DND-41 (cell line): Measurements from ENCODE around the gene GRB7.
A peak's percentile ranks its signal among the peaks of the same experiment; 100 is the strongest.

ENCODE experiments used
- ATAC-seq: fragments of 200-7000 bp; cut with Tn5 transposase; 3 replicates; pipeline ENCODE4 v1.9.1; 2021; ENCODE audit warnings: low read depth; ENCODE audit not compliant: insufficient read depth
- DNase-seq: peaks from one replicate; pipeline ENCODE4 v3.0.0-alpha.2; 2020
- H2AFZ ChIP-seq: 2 replicates; pipeline ENCODE4 v1.6.0; 2012; ENCODE audit warnings: low read depth, low read length
- H3K27ac ChIP-seq: 2 replicates; pipeline ENCODE4 v1.5.1; 2012; ENCODE audit warnings: low read length, inconsistent platforms
- H3K27me3 ChIP-seq: fragments of 200-600 bp; sonication (generic); 2 replicates; pipeline ENCODE4 v1.6.0; 2012; ENCODE audit warnings: low read length, mild to moderate bottlenecking, inconsistent platforms; ENCODE audit not compliant: insufficient read depth, poor library complexity
- H3K36me3 ChIP-seq: 2 replicates; pipeline ENCODE4 v1.5.1; 2012; ENCODE audit warnings: low read length, inconsistent platforms; ENCODE audit not compliant: insufficient read depth
- H3K4me1 ChIP-seq: 2 replicates; pipeline ENCODE4 v1.5.1; 2012; ENCODE audit warnings: mild to moderate bottlenecking, low read length; ENCODE audit not compliant: insufficient read depth
- H3K4me2 ChIP-seq: 2 replicates; pipeline ENCODE4 v1.6.0; 2012; ENCODE audit warnings: mild to moderate bottlenecking, moderate library complexity, low read length, inconsistent platforms; ENCODE audit not compliant: insufficient read depth
- H3K4me3 ChIP-seq, 2 experiments: fragments of 200-600 bp in 1 of 2; shearing (Covaris generic) in 1 of 2; 2 replicates each; pipeline ENCODE4 v1.5.1; 2012 to 2016; ENCODE audit warnings: inconsistent platforms in 2 of 2, low read length in 2 of 2, mild to moderate bottlenecking in 2 of 2, low read depth in 1 of 2, moderate library complexity in 1 of 2
- H3K79me2 ChIP-seq: 2 replicates; pipeline ENCODE4 v1.6.0; 2012; ENCODE audit warnings: low read length, inconsistent platforms; ENCODE audit not compliant: insufficient read depth
- H3K9ac ChIP-seq: 2 replicates; pipeline ENCODE4 v1.6.0; 2012; ENCODE audit warnings: low read depth, mild to moderate bottlenecking, inconsistent platforms, low read length, moderate library complexity
- H3K9me3 ChIP-seq: 2 replicates; pipeline ENCODE4 v1.5.1; 2012; ENCODE audit warnings: low read length, moderate library complexity, mild to moderate bottlenecking, inconsistent platforms; ENCODE audit not compliant: insufficient read depth, severe bottlenecking
- H4K20me1 ChIP-seq: 2 replicates; pipeline ENCODE4 v1.6.0; 2012; ENCODE audit warnings: low read length; ENCODE audit not compliant: insufficient read depth
- CTCF ChIP-seq: IDR thresholded peaks from 2 replicates; pipeline ENCODE4 v1.5.1; 2012; ENCODE audit warnings: borderline replicate concordance, low read length, moderate library complexity, mild to moderate bottlenecking; ENCODE audit not compliant: poor library complexity, severe bottlenecking; ENCODE audit errors: extremely low read depth
- EZH2 ChIP-seq: IDR thresholded peaks from 3 replicates; pipeline ENCODE4 v1.6.1; 2012; ENCODE audit warnings: borderline replicate concordance, low read depth, mild to moderate bottlenecking, moderate library complexity, low read length, inconsistent platforms; ENCODE audit not compliant: severe bottlenecking

GRB7 gene

DNA sequence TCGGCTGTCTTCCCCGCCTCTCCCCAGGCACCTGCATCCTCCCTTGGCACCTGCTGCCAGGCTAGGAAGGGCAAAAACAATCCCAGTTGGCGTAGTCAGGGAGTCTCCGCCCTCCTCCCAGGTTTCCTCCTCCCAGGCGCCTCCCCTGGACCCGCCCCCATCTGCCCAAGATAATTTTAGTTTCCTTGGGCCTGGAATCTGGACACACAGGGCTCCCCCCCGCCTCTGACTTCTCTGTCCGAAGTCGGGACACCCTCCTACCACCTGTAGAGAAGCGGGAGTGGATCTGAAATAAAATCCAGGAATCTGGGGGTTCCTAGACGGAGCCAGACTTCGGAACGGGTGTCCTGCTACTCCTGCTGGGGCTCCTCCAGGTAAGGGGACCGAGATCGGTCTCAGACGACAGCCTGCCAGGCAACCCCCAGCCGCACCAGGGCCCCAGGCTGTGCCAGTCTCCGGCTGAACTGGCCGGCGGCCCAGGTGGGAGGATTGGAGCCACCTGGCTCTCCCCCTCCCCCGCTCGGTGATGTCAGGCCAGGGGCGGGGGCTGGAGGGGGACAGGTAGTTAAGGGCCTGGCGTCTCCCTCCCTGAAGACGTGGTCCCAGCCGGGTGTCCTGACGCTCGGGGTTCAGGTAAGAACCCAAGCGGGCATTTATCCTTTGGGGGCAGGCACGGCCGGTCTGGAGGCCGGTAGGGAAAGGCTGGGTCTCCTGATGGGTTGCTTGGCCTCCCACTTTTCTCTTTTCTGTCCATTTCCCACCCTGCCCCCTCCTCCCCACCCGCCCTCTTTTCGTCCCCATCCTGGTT, at the start of gene GRB7:
Gene GRB7 (plus strand): TSS at position 179 of the 808 bp plus-strand sequence. CDS start 4,364 bp downstream, outside the sequence.
- Histone ChIP-seq H4K20me1 (no peaks in the 10 kb centered on the region), H3K79me2 (no peaks in the 10 kb centered on the region), H3K36me3 (no peaks in the 10 kb centered on the region), H3K4me3 (no peak within 1 kb of the TSS), H3K9ac (no peak within 1 kb of the TSS), H3K4me2 (no peak within 1 kb of the TSS), H3K27ac (no peak within 1 kb of the TSS), H3K27me3 (no peaks in the 10 kb centered on the region), H3K9me3 (no peaks in the 10 kb centered on the region), H3K4me1 (no peaks in the 10 kb centered on the region), H2AFZ (no peak within 1 kb of the TSS)
- no peak for TF ChIP-seq EZH2
- no peak for TF ChIP-seq CTCF
- ATAC-seq (no peak), DNase-seq (no peak)

- Histone ChIP-seq H3K79me2 (no peaks in the 10 kb centered on the region), H3K9ac (peak overlapping the region; percentile 74), H3K4me3 (peak overlapping the region; percentile 77 to 80), H4K20me1 (no peaks in the 10 kb centered on the region), H3K36me3 (peaks cover 2% of the 10 kb centered on the region; the same call in 1 of the 2 replicates), H3K9me3 (no peaks in the 10 kb centered on the region), H2AFZ (peak overlapping the region; percentile 67), H3K4me1 (peaks cover 25% of the 10 kb centered on the region), H3K27me3 (no peaks in the 10 kb centered on the region), H3K27ac (peak overlapping the region; percentile 85), H3K4me2 (peak overlapping the region; percentile 93)
- TF ChIP-seq EZH2 (no peak), CTCF (no peak)
- DNase-seq, result no peak
- ATAC-seq, result no peak
These were observed 49.3 kb upstream of the GRB7 start for GRCh38 chr17:39688475-39688835.

DNA sequence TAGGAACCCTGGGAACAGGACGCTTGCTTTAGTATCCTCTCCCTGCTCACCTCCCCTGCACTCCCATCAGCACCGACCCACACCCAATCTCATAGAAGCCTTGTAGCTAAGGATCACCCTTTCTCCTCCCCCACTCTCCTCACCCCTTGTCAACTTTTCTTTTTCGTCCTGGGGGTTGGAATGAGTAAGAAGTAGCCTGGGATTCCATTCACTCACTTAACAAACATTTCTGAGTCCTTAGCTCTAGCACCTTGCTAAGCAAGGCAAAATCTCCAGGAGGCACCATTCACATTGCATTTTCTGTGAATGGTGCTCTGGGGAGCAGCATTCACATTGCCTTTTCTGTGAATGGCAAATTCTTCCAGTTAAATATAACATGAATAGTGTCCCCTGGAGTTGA, 48.8 kb upstream of the GRB7 start:
- Histone ChIP-seq H3K4me2 (peak overlapping the region; percentile 93), H3K4me3 (peak overlapping the region; percentile 77 to 80; a peak in 3 of 4 replicates), H4K20me1 (no peaks in the 10 kb centered on the region), H3K9ac (peak overlapping the region; percentile 74; the same call in 1 of the 2 replicates), H3K9me3 (no peaks in the 10 kb centered on the region), H3K36me3 (no peaks in the 10 kb centered on the region), H3K4me1 (peaks cover 25% of the 10 kb centered on the region), H3K27me3 (no peaks in the 10 kb centered on the region), H3K27ac (peak overlapping the region; percentile 85; the same call in 1 of the 2 replicates), H3K79me2 (no peaks in the 10 kb centered on the region), H2AFZ (peak overlapping the region; percentile 67)
- no peak for TF ChIP-seq EZH2
- TF ChIP-seq CTCF, result no peak
- no peak for DNase-seq
- no peak for ATAC-seq
